Esophagus muscularis mucosa (tissue), 3 donors: ENCODE data around the gene SDR42E1.

Experiments used
- POLR2A ChIP-seq: fragments of 450-650 bp; IDR thresholded peaks from one replicate; pipeline ENCODE4 v1.6.1; 2017; ENCODE audit warnings: antibody characterized with exemption, moderate library complexity, mild to moderate bottlenecking, low read depth
- TF ChIP-seq, protein P1 (sequence below), 3 experiments: fragments of 200-600 bp in 2 of 3; fragments of 450-650 bp in 1 of 3; sonication (generic) in 2 of 3; IDR thresholded peaks; one replicate each; pipeline ENCODE4 v1.5.1; 2017 to 2019; ENCODE audit warnings: antibody characterized with exemption in 3 of 3, mild to moderate bottlenecking in 2 of 3, moderate library complexity in 1 of 3

DNA sequence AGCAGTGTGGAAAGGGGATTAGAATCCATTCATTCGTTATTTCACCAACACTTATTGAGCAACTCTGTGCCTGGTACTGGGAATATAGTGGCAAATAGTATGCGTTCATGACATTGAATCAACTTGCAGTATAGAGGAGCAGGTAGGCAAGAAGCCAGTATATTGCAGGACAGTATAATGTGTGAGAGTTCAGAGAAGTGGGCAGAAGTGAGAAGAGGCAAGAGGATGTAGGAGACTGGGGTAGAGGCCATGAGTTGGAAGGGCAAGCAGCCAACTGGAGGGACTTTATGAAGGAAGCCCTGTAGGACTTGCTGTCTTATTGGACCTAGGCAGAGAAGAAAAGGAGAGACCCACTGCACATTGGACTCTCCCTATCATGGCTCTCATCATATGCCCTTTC, 36.1 kb upstream of the SDR42E1 start:
- TF ChIP-seq, protein P1, sequence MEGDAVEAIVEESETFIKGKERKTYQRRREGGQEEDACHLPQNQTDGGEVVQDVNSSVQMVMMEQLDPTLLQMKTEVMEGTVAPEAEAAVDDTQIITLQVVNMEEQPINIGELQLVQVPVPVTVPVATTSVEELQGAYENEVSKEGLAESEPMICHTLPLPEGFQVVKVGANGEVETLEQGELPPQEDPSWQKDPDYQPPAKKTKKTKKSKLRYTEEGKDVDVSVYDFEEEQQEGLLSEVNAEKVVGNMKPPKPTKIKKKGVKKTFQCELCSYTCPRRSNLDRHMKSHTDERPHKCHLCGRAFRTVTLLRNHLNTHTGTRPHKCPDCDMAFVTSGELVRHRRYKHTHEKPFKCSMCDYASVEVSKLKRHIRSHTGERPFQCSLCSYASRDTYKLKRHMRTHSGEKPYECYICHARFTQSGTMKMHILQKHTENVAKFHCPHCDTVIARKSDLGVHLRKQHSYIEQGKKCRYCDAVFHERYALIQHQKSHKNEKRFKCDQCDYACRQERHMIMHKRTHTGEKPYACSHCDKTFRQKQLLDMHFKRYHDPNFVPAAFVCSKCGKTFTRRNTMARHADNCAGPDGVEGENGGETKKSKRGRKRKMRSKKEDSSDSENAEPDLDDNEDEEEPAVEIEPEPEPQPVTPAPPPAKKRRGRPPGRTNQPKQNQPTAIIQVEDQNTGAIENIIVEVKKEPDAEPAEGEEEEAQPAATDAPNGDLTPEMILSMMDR (IDR thresholded peaks at IDR 0.05): no peak
- no peak for TF ChIP-seq POLR2A
